ENCODE data around the gene MAP2K5.

MAP2K5 gene

GRCh38 chr15:67747921-67748320 lies 205.4 kb downstream of the MAP2K5 start:
- CTCF ChIA-PET = interaction anchor here (1.1 to 1.4 kb wide), 2 partner anchors 21 to 23 kb away, joined by 3 read pairs; no protein-coding TSS in a partner anchor
- no peak for TF ChIP-seq CTCF (IDR thresholded peaks at IDR 0.05; ENCODE audit: control extremely low read depth, extremely low read depth, low read depth, missing control alignments)
- DNase-seq (ENCODE audit: extremely low spot score) = no peak
- POLR2A ChIA-PET = no interaction called here

GRCh38 chr15:67750371-67750770 lies 207.9 kb downstream of the MAP2K5 start:
- ChIA-PET POLR2A (no interaction called here), CTCF (interaction anchor here (1.1 kb wide), 1 partner anchor 12 kb away, joined by 6 read pairs; no protein-coding TSS in a partner anchor)
- no peak for TF ChIP-seq CTCF (IDR thresholded peaks at IDR 0.05; ENCODE audit: control extremely low read depth, extremely low read depth, low read depth, missing control alignments)
- DNase-seq (ENCODE audit: extremely low spot score) = no peak

DNA sequence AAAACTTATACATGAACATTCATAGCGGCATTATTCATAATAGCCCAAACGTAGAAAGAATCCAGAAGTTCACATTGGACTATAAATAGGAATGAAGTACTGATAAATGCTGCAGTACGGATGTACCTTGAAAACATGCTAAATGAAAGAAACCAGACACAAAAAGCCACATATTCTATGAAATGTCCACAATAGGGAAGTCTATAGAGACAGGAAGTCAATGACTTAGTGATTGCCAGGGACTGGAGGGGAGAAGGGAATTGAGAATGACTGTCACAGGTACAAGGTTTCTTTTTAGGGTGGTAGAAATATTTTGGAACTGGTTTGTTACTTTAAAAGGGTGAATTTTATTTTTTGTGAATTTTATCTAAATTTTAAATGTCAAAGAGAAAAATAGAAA lies 211.4 kb downstream of the MAP2K5 start:
- CTCF ChIA-PET = no interaction called here
- no peak for TF ChIP-seq CTCF (IDR thresholded peaks at IDR 0.05; ENCODE audit: control extremely low read depth, extremely low read depth, low read depth, missing control alignments)
- POLR2A ChIA-PET = no interaction called here
- no peak for DNase-seq (ENCODE audit: extremely low spot score)

GRCh38 chr15:67755264-67755663 lies 212.8 kb downstream of the MAP2K5 start:
- ChIA-PET CTCF (interaction anchor here (1.4 kb wide), 1 partner anchor 17 kb away, joined by 3 read pairs; no protein-coding TSS in a partner anchor), POLR2A (no interaction called here)
- no peak for TF ChIP-seq CTCF (IDR thresholded peaks at IDR 0.05; ENCODE audit: control extremely low read depth, extremely low read depth, low read depth, missing control alignments)
- no peak for DNase-seq (ENCODE audit: extremely low spot score)

GRCh38 chr15:67755936-67756335 lies 213.4 kb downstream of the MAP2K5 start:
- no peak for TF ChIP-seq CTCF (IDR thresholded peaks at IDR 0.05; ENCODE audit: control extremely low read depth, extremely low read depth, low read depth, missing control alignments)
- ChIA-PET POLR2A (no interaction called here), CTCF (no interaction called here)
- DNase-seq (ENCODE audit: extremely low spot score) = no peak

DNA sequence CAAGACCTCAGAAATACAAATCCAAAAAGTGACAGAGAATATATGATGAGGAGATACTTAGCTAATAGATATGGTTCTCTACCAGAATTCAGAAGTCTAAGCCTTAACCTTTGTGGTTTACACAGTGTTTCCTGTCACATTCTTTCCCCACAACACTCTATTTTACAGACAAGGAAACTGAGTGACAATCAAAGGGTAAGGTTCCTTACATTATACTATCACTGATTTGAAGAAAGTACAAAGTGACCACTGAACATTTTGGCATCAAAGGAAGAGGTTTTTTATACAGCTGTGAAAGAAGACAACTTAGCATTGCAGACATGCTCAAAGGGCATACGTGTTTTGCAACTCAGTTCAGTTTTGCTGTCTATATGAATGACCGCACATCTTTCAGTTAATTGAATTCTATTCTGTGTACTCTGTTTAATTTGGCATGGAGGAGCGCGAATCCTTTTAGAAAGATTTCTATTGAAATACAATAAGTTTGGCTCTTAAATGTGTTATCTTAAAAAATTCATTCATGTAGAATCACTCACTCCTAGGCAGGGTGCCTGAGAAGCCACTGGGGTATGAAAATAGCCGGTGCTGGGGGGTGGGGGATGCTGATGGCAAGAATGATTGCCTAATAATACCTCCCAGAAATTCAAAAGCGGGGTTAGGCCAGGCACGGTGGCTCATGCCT lies 216.3 kb downstream of the MAP2K5 start:
- no peak for DNase-seq (ENCODE audit: extremely low spot score)
- no peak for TF ChIP-seq CTCF (IDR thresholded peaks at IDR 0.05; ENCODE audit: control extremely low read depth, extremely low read depth, low read depth, missing control alignments)
- ChIA-PET POLR2A (no interaction called here), CTCF (no interaction called here)
